HAP-1 (cell line): Measurements from ENCODE around the gene ISCA1.

Experiments
- DNase-seq, 2 experiments: peaks; one replicate each; pipeline ENCODE4 v3.0.0-alpha.2; 2016 to 2020; ENCODE audit warnings: low spot score in 2 of 2
- H3K27me3 ChIP-seq: fragments of 250-450 bp; sonication (Bioruptor Pico); 2 replicates; pipeline ENCODE4 v1.5.1; 2020; ENCODE audit warnings: low read depth, mild to moderate bottlenecking, moderate library complexity
- H3K36me3 ChIP-seq: fragments of 250-450 bp; sonication (Bioruptor Pico); replicated peaks from 2 replicates; pipeline ENCODE4 v1.5.1; 2020; ENCODE audit warnings: mild to moderate bottlenecking
- H3K4me1 ChIP-seq: fragments of 250-450 bp; sonication (Bioruptor Pico); 2 replicates; pipeline ENCODE4 v1.5.1; 2020; ENCODE audit warnings: mild to moderate bottlenecking
- H3K4me3 ChIP-seq: fragments of 250-450 bp; sonication (Bioruptor Pico); 2 replicates; pipeline ENCODE4 v1.5.1; 2020; ENCODE audit warnings: mild to moderate bottlenecking, moderate library complexity
- H3K9me3 ChIP-seq: fragments of 250-450 bp; sonication (Bioruptor Pico); 2 replicates; pipeline ENCODE4 v1.5.1; 2020; ENCODE audit warnings: mild to moderate bottlenecking, moderate library complexity
- in situ Hi-C: fragments of 300-500 bp; cut with MboI; formaldehyde crosslinking; loops from 3 replicates; pipeline ENCODE4 v1.14.3; 2020; ENCODE audit warnings: low sequenced_read_pairs, inconsistent platforms, mixed read lengths

Gene ISCA1

DNA sequence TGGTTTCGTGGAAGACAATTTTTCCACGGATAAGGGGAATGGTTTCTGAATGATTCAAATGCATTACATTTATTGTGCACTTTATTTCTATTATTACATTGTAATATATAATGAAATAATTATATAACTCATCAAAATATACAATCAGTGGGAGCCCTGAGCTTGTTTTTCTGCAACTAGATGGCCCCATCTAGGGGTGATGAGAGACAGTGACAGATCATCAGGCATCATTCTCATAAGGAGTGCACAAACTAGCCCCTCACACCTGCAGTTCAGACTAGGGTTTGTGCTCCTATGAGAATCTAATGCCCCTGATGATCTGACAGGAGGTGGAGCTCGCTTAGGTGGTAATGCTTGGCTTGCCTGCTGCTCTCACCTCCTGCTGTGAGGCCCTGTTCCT lies 6.4 kb downstream of the ISCA1 start:
- Histone ChIP-seq H3K27me3 (no peaks in the 10 kb centered on the region), H3K4me1 (peaks cover 14% of the 10 kb centered on the region), H3K9me3 (no peaks in the 10 kb centered on the region), H3K4me3 (no peak overlapping the region), H3K36me3 (peaks cover 28% of the 10 kb centered on the region)
- in situ Hi-C loops = no loop called here
- no peak for DNase-seq

DNA sequence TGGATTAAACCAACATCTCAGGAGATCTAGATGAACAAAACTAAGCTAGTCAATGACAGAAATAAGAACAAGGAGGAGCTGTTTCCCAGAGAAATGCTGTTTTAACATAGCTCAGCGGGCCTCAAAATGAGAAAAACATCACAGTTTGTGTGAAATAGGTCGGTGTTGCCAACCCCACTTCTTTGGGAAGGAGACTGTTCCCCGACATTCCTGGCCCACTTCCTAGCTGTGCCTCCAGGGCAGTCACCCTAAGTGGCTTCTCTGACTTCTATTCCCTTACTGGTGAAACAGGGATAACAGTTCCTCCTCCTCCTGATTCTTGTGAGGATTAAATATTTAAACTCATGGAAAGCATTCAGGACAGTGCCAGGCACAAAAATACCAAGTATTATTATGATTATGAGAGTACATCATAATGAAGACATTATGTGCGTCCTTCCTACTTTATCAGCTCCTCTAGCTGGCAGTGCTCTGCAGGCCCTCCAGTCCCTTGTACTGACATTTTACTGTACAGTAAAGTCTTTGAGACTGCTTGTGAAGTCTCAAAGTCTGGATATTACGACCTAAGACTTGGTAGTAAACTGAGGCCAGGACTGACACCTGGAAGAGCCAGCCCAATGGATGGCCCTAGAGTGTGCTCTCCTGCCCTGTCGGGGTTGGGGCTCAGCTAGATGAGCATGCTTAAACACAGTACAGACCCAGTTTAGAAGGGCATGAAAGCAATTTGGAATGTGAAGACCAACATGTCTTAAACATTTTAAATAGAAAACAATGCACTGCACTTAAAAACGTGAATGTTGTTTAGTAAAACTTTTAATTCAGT lies 7.3 kb downstream of the ISCA1 start:
- Histone ChIP-seq H3K27me3 (no peaks in the 10 kb centered on the region), H3K36me3 (peaks cover 28% of the 10 kb centered on the region), H3K9me3 (no peaks in the 10 kb centered on the region), H3K4me3 (no peak overlapping the region), H3K4me1 (peaks cover 13% of the 10 kb centered on the region)
- DNase-seq = peak; percentile 32 to 64
- in situ Hi-C loops = no loop called here

DNA sequence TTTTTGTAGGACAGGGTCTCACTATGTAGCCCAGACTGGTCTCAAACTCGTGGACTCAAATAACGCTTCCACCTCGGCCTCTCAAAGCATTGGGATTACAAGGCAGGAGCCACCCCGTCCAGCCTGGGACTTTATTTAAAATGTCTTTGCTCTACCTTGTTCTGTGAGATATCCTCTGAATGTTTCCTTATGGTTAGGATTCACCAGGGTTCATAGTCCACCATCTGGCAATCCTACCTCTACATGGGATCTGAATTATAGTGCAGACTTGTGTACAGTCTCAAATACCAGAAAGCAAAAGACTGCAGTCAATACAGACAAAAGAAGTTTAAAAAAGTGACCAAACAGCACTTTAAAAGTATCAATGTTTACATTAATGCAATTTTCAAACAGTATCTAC lies 10.1 kb downstream of the ISCA1 start:
- peaks cover 26% of the 10 kb centered on the region for H3K36me3 ChIP-seq
- in situ Hi-C loops = no loop called here

DNA sequence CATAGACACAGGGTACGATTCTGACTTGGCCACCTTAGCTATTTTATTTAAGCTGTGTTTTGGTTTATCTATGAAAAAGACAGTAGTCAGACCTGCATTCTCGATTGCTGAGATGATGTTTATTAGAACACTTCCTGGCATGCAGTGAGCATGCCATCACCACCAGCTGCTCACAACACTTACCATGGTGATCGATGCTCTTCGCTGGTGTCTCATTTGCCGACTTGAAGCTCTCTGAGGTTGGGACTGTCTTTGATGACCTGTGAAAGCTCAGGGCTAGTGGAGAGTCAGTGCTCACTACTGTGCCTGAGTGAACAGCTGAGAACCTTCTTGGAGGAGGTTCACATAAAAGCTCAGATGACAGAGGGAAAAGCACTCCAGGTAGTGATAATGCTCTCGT lies 18.5 kb downstream of the ISCA1 start:
- H3K27me3 ChIP-seq = no peaks in the 10 kb centered on the region
- peaks cover 13% of the 10 kb centered on the region for H3K36me3 ChIP-seq
- H3K4me1 ChIP-seq = no peaks in the 10 kb centered on the region
- H3K4me3 ChIP-seq = no peak overlapping the region
- DNase-seq = no peak
- in situ Hi-C loops = no loop called here
- no peaks in the 10 kb centered on the region for H3K9me3 ChIP-seq

More for the DNA sequence above, 10.1 kb downstream of the ISCA1 start:
- Histone ChIP-seq H3K4me3 (no peak overlapping the region), H3K27me3 (no peaks in the 10 kb centered on the region), H3K9me3 (no peaks in the 10 kb centered on the region), H3K4me1 (peaks cover 11% of the 10 kb centered on the region)
- DNase-seq = no peak

DNA sequence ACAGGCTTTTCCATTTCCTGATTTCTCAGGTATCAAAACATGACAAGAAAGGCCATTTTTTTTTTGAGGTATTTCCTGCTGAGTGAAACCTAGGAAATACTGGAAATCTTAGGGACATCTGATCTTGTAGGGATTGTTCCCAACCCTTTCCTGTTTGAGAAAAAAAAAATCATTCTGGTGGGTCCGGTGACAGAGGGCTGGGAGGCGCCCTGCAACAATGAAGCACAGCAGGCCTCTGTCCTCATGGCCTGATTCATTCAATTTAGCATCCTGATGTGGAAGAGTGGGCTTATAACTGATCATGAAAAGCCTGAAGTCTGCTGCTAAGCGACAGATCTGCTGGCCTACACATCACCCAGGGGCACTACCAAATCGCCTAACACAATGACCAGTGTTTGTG lies 19.8 kb downstream of the ISCA1 start:
- no peaks in the 10 kb centered on the region for H3K27me3 ChIP-seq
- no peak overlapping the region for H3K4me3 ChIP-seq
- no peak for DNase-seq
- H3K9me3 ChIP-seq = no peaks in the 10 kb centered on the region
- peaks cover 13% of the 10 kb centered on the region for H3K36me3 ChIP-seq
- H3K4me1 ChIP-seq = no peaks in the 10 kb centered on the region
- in situ Hi-C loops = no loop called here

DNA sequence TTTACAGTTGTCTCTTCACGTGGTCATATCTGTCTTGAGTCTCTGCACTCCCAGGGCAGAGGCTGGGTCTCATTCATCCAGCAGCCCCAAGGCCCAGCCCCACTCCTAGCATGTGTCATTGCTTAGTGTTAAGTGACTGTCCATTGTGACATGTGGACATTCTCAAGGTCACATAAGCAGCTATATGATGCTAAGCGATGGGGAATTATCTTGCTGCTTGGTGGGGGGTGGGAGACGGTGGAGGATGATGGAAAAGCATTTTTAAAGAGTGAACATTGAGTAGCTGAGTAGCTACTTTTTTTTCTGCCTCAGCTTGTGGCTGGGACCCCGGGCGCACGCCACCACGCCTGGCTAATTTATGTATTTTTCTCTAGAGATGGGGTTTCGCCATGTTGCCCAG lies 22.8 kb downstream of the ISCA1 start, which contains the start of gene C9orf153:
C9orf153 (minus strand) TSS at position 101 of the 400 bp plus-strand sequence. CDS start 30,054 bp downstream, outside the sequence.
- Histone ChIP-seq H3K9me3 (no peaks in the 10 kb centered on the region), H3K4me1 (no peaks in the 10 kb centered on the region), H3K4me3 (no peak within 1 kb of the TSS), H3K36me3 (peaks cover 8% of the 10 kb centered on the region), H3K27me3 (no peaks in the 10 kb centered on the region)
- in situ Hi-C loops = no loop called here
- no peak for DNase-seq

DNA sequence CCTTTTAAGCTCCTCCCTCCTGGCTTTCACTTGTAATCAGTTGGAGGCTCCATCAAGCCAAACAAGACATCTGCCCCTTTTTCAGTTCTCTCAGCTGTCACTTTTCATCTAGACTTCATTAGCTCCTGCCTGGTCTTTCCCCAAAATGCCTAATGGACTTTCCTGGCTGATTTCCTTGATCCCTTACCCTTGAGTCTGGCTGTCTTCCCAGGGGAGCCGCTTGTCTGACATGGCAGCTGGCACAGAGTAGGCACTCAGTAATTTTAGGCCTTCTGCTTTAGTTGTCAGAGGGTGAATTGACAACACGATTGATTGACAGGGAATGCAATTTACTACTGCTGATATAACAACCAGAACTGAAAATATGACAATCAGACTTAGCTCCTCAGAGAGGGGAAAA lies 24.9 kb downstream of the ISCA1 start:
- no peaks in the 10 kb centered on the region for H3K27me3 ChIP-seq
- H3K4me3 ChIP-seq = no peak overlapping the region
- H3K9me3 ChIP-seq = no peaks in the 10 kb centered on the region
- in situ Hi-C loops = no loop called here
- no peak for DNase-seq
- H3K4me1 ChIP-seq = no peaks in the 10 kb centered on the region
- no peaks in the 10 kb centered on the region for H3K36me3 ChIP-seq

DNA sequence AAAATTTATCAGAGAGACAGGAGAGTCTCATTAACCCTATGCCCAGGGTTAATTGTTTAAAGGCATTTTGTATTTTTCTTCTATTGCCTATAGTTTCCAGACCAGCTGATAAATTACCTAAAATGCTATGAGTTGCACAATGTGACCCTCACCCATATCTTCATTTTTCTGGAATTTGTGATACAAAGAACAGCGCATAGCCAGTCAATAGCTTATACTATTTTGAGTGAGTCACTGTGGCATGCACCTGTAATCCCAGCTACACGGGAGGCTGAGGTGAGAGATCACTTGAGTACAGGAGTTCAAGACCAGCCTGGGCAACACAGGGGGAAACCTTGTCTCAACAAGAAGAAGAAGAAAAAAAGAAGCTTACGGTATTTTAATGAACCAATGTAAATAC lies 25.7 kb downstream of the ISCA1 start:
- H3K36me3 ChIP-seq = no peaks in the 10 kb centered on the region
- no peak overlapping the region for H3K4me3 ChIP-seq
- no peak for DNase-seq
- no peaks in the 10 kb centered on the region for H3K4me1 ChIP-seq
- in situ Hi-C loops = no loop called here
- no peaks in the 10 kb centered on the region for H3K9me3 ChIP-seq
- no peaks in the 10 kb centered on the region for H3K27me3 ChIP-seq

DNA sequence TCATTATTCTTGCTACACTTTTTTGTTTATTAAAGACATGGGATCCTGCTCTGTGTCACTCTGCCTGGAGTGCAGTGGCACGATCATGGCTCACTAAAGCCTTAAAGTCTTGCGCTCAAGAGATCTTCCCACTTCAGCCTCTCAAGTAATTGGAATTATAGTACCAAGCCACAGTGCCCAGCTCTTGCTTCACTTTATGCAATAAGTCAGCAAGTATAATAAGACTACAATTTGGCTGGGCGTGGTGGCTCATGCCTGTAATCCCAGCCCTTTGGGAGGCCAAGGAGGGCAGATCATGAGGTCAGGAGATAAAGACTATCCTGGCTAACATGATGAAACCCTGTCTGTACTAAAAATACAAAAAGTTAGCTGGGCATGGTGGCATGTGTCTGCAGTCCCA lies 28.8 kb downstream of the ISCA1 start:
- no peaks in the 10 kb centered on the region for H3K27me3 ChIP-seq
- in situ Hi-C loops = no loop called here
- no peak overlapping the region for H3K4me3 ChIP-seq
- no peaks in the 10 kb centered on the region for H3K36me3 ChIP-seq
- DNase-seq = no peak
- no peaks in the 10 kb centered on the region for H3K9me3 ChIP-seq
- H3K4me1 ChIP-seq = no peaks in the 10 kb centered on the region

DNA sequence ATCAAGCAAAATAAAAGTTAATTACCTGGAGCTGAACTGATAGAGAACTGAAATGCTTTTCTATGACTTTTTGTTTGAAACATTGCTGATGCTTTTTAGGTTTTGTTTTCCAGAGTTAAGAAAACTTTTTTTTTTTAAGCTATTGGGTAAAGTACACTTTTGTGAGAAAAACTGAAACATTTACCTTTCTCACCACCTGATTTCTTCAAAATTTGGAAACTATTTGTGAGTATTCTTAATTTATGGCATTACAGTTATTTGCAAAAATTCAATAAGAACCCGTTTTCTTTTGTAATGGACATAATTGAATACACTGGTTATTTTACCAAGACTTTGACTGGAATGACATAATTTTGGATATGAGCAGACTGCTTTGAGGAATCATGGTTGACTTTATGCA lies 29.5 kb downstream of the ISCA1 start:
- in situ Hi-C loops = no loop called here
- H3K36me3 ChIP-seq = no peaks in the 10 kb centered on the region
- DNase-seq = no peak

DNA sequence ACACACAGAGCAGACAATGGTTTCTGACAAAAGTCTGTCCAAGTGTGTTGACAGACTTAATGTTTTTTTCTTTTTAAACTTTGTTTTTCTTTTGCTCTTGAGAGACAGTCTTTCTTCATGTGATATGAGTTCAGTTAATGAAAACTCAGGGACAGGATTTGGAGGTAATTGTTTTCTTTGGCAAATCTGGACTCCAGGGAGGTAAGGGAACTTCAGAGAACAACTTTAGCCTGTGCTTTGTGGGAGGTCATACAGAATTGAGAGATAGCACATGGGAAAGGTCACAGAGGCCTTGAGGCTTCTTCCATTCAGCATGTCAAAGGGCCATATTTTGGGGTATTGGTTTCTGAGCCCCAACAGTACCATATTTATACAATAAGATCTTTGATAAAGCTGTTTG lies 32.2 kb downstream of the ISCA1 start:
- no peak overlapping the region for H3K4me3 ChIP-seq
- peaks cover 15% of the 10 kb centered on the region for H3K4me1 ChIP-seq
- no peak for DNase-seq
- no peaks in the 10 kb centered on the region for H3K36me3 ChIP-seq
- in situ Hi-C loops = no loop called here
- no peaks in the 10 kb centered on the region for H3K27me3 ChIP-seq
- H3K9me3 ChIP-seq = no peaks in the 10 kb centered on the region

More for the DNA sequence above, 29.5 kb downstream of the ISCA1 start:
- Histone ChIP-seq H3K9me3 (no peaks in the 10 kb centered on the region), H3K27me3 (no peaks in the 10 kb centered on the region), H3K4me3 (no peak overlapping the region), H3K4me1 (no peaks in the 10 kb centered on the region)

DNA sequence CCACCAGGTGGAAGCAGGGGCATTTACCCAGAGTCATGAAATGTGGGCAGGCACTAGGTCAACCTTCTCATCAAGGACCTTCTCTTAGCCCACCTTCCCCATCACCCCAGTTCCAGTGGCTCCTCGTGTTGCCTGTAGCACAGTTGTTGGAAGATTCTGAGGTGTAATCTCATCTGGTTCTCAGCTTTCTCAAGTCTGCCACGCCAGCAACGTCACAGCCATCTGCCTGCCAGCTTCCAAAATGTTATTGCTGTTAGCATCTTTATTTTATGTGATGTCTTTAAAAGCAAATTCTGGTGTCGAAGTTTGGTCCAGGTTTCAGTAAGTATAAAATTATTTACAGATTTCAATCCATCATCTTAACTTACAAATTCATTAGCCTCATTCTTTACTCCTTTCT lies 33.6 kb downstream of the ISCA1 start:
- H3K36me3 ChIP-seq = no peaks in the 10 kb centered on the region
- in situ Hi-C loops = loop anchor here (25.0 kb wide), 1 partner anchor 211 kb away; no protein-coding TSS in a partner anchor

DNA sequence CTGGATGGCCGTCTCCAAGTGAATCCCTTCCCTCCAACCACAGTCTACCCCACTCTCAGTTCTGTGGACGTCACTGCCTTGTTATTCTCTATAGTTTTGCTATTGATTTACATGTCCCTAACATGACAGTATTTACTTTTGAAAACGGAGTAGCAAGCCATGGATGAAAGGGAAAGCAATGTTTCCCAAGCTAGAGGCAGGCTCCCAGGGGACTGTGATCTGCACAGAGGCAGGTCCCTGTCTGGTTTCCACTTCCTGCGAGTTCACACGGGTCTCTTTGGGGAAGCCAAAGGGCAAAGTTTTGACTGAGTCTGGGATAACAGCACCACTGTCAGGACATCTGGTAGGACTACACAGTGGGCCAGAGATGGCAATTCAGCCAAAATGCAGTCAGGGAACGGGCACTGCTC lies 35.6 kb downstream of the ISCA1 start:
- Histone ChIP-seq H3K4me3 (peak overlapping the region; percentile 4; the same call in 1 of the 2 replicates), H3K27me3 (no peaks in the 10 kb centered on the region), H3K36me3 (no peaks in the 10 kb centered on the region), H3K9me3 (no peaks in the 10 kb centered on the region), H3K4me1 (peaks cover 15% of the 10 kb centered on the region)
- in situ Hi-C loops = loop anchor here (25.0 kb wide), 1 partner anchor 209 kb away; no protein-coding TSS in a partner anchor
- peak in 1 of 2 experiments; percentile 81 for DNase-seq

More for the DNA sequence above, 33.6 kb downstream of the ISCA1 start:
- no peak overlapping the region for H3K4me3 ChIP-seq
- H3K4me1 ChIP-seq = peaks cover 15% of the 10 kb centered on the region
- DNase-seq = no peak
- H3K9me3 ChIP-seq = no peaks in the 10 kb centered on the region
- H3K27me3 ChIP-seq = no peaks in the 10 kb centered on the region

DNA sequence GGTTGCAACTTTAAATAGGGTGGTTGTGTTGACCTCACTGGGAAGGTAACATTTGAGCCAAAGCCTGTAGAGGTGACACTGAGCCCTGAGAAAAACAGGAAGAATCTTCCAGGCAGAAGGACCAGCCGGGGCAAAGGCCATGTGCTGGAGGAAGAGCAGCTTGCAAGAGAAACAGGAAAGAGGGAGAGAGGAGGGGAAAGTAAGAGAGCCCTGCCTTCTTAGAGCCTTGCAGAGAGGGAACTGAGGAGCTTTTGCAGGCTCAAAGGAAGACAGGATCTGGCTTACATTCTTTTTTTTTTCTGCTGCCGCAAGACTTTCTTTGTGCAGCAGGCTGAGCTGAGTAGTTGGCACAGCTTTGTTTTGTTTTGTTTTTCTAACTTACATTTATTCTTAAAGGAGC lies 40.3 kb downstream of the ISCA1 start:
- no peak overlapping the region for H3K4me3 ChIP-seq
- in situ Hi-C loops = loop anchor here (25.0 kb wide), 1 partner anchor 205 kb away; no protein-coding TSS in a partner anchor
- H3K4me1 ChIP-seq = peaks cover 14% of the 10 kb centered on the region
- DNase-seq = no peak
- H3K36me3 ChIP-seq = no peaks in the 10 kb centered on the region
- H3K9me3 ChIP-seq = no peaks in the 10 kb centered on the region
- H3K27me3 ChIP-seq = no peaks in the 10 kb centered on the region
